CD8-positive, alpha-beta memory T cell (primary cell): ENCODE measurements around the gene FCRL3. TPM values are rescaled to one million over a fixed set of nuclear protein-coding genes. Genes with fewer than 3 reads are reported as not detected.
A peak's percentile ranks its signal among the peaks of the same experiment; 100 is the strongest.

Source experiments
- CTCF ChIA-PET: fragments of 350-600 bp; sonication (Branson Sonifier 250); formaldehyde crosslinking; loops from one replicate; lab custom pipeline; 2021; ENCODE audit warnings: antibody characterized with exemption; lab: Charles Lee
- POLR2A ChIA-PET: fragments of 350-600 bp; sonication (Branson Sonifier 250); formaldehyde crosslinking; loops from one replicate; lab custom pipeline; 2021; ENCODE audit warnings: antibody characterized with exemption; lab: Charles Lee
- DNase-seq, 5 donors: peaks; one replicate each; pipeline versions ENCODE4 v3.0.0 to v3.0.0-alpha.2; 2020 to 2022; ENCODE audit warnings: mixed read lengths in 1 of 5
- H3K27ac ChIP-seq: one replicate; pipeline ENCODE4 v1.7.0; 2013; ENCODE audit warnings: low read depth, mild to moderate bottlenecking, low read length, moderate library complexity
- H3K27me3 ChIP-seq: 2 replicates; pipeline ENCODE4 v1.7.0; 2013; ENCODE audit warnings: low read length, mild to moderate bottlenecking; ENCODE audit not compliant: insufficient read depth, poor library complexity, severe bottlenecking
- H3K36me3 ChIP-seq: 2 replicates; pipeline ENCODE4 v1.7.0; 2013; ENCODE audit warnings: mild to moderate bottlenecking, low read length, moderate library complexity; ENCODE audit not compliant: insufficient read depth
- H3K4me1 ChIP-seq: 2 replicates; pipeline ENCODE4 v1.7.0; 2013; ENCODE audit warnings: mild to moderate bottlenecking, low read length, moderate library complexity; ENCODE audit not compliant: insufficient read depth
- H3K4me3 ChIP-seq: 2 replicates; pipeline ENCODE4 v1.7.0; 2013; ENCODE audit warnings: mild to moderate bottlenecking, low read length
- H3K9me3 ChIP-seq: 2 replicates; pipeline ENCODE4 v1.7.0; 2013; ENCODE audit warnings: mild to moderate bottlenecking, low read length
- H3K27ac Mint-ChIP-seq, 8 donors: one replicate each; pipeline ENCODE4 v1.8.0; 2020 to 2021; ENCODE audit warnings: mixed read lengths in 8 of 8, mild to moderate bottlenecking in 6 of 8, inconsistent platforms in 3 of 8, moderate library complexity in 3 of 8
- H3K27me3 Mint-ChIP-seq, 2 donors: one replicate each; pipeline ENCODE4 v1.8.0; 2020 to 2021; ENCODE audit warnings: mixed read lengths in 2 of 2, mild to moderate bottlenecking in 1 of 2, moderate library complexity in 1 of 2
- H3K36me3 Mint-ChIP-seq, 3 donors: one replicate each; pipeline ENCODE4 v1.8.0; 2020 to 2021; ENCODE audit warnings: mixed read lengths in 3 of 3, inconsistent platforms in 1 of 3, mild to moderate bottlenecking in 1 of 3
- H3K4me1 Mint-ChIP-seq, 3 donors: one replicate each; pipeline ENCODE4 v1.8.0; 2020 to 2021; ENCODE audit warnings: mixed read lengths in 3 of 3, inconsistent platforms in 1 of 3, mild to moderate bottlenecking in 1 of 3
- H3K4me3 Mint-ChIP-seq, 7 donors: one replicate each; pipeline ENCODE4 v1.8.0; 2020 to 2021; ENCODE audit warnings: mixed read lengths in 7 of 7, mild to moderate bottlenecking in 6 of 7, moderate library complexity in 4 of 7, inconsistent platforms in 2 of 7
- H3K9me3 Mint-ChIP-seq, 5 donors: one replicate each; pipeline ENCODE4 v1.8.0; 2020 to 2022; ENCODE audit warnings: mixed read lengths in 5 of 5, mild to moderate bottlenecking in 3 of 5, moderate library complexity in 2 of 5, inconsistent platforms in 1 of 5
- polyA plus RNA-seq: library from polyadenylated mRNA; unstranded; fragments of 300-500 nt; fragmentation: Illumina TruSeq; gene quantifications from one replicate; pipeline ENCODE4 v1.2.3, GENCODE V29; 2021
- total RNA-seq, 2 experiments: library from RNA; stranded (reverse); gene quantifications; one replicate each; pipeline ENCODE4 v1.2.3, GENCODE V29; 2021

Gene FCRL3
- total and polyA plus RNA-seq, 3 experiments from 2014 or later = 8.5 to 86.8 (median 10.5) TPM

GRCh38 chr1:157641177-157641576 is 59.4 kb downstream of the FCRL3 start:
- ChIA-PET POLR2A (no interaction called here), CTCF (interaction anchor here (1.2 kb wide), 1 partner anchor 16 kb away, joined by 3 read pairs; no protein-coding TSS in a partner anchor)
- H3K27ac ChIP-seq = no peak overlapping the region
- no peak overlapping the region for H3K4me3 Mint-ChIP-seq
- H3K4me1 ChIP-seq = no peaks in the 10 kb centered on the region
- H3K9me3 Mint-ChIP-seq = no peaks in the 10 kb centered on the region
- H3K4me1 Mint-ChIP-seq = no peaks in the 10 kb centered on the region
- no peak overlapping the region for H3K4me3 ChIP-seq
- DNase-seq = no peak
- H3K27ac Mint-ChIP-seq = no peak overlapping the region
- H3K27me3 ChIP-seq = no peaks in the 10 kb centered on the region
- no peaks in the 10 kb centered on the region for H3K36me3 ChIP-seq
- H3K36me3 Mint-ChIP-seq = no peaks in the 10 kb centered on the region
- H3K9me3 ChIP-seq = no peaks in the 10 kb centered on the region
- H3K27me3 Mint-ChIP-seq = peaks cover 0 to 9% of the 10 kb centered on the region in 2 donors

- POLR2A ChIA-PET = no interaction called here
- no peaks in the 10 kb centered on the region for H3K36me3 Mint-ChIP-seq
- Histone ChIP-seq H3K27me3 (no peaks in the 10 kb centered on the region), H3K4me3 (no peak overlapping the region), H3K4me1 (no peaks in the 10 kb centered on the region), H3K9me3 (no peaks in the 10 kb centered on the region), H3K36me3 (no peaks in the 10 kb centered on the region), H3K27ac (no peak overlapping the region)
- peaks cover 0 to 7% of the 10 kb centered on the region in 2 donors for H3K27me3 Mint-ChIP-seq
- H3K4me3 Mint-ChIP-seq = no peak overlapping the region
- peak overlapping the region in 1 of 8 donors; percentile 64 for H3K27ac Mint-ChIP-seq
- CTCF ChIA-PET = no interaction called here
- no peaks in the 10 kb centered on the region for H3K4me1 Mint-ChIP-seq
- DNase-seq = no peak
- no peaks in the 10 kb centered on the region for H3K9me3 Mint-ChIP-seq
Observed at GRCh38 chr1:157639800-157640199, 60.8 kb downstream of the FCRL3 start.

GRCh38 chr1:157628773-157629172 is 71.8 kb downstream of the FCRL3 start:
- ChIA-PET CTCF (no interaction called here), POLR2A (no interaction called here)
- DNase-seq = peak in 3 of 5 donors; percentile 2 to 45 (median 45)
- H3K27ac Mint-ChIP-seq = peak overlapping the region in 3 of 8 donors; percentile 33 to 68 (median 61)
- no peaks in the 10 kb centered on the region for H3K27me3 ChIP-seq
- H3K9me3 ChIP-seq = no peaks in the 10 kb centered on the region
- H3K27ac ChIP-seq = no peak overlapping the region
- no peaks in the 10 kb centered on the region for H3K36me3 Mint-ChIP-seq
- peaks cover 18 to 31% (median 23%) of the 10 kb centered on the region in 3 donors for H3K4me1 Mint-ChIP-seq
- H3K4me1 ChIP-seq = no peaks in the 10 kb centered on the region
- H3K36me3 ChIP-seq = no peaks in the 10 kb centered on the region
- peaks cover 0 to 10% (median 0%) of the 10 kb centered on the region in 5 donors for H3K9me3 Mint-ChIP-seq
- H3K4me3 ChIP-seq = no peak overlapping the region
- peak overlapping the region in 2 of 7 donors; percentile 26 to 37 for H3K4me3 Mint-ChIP-seq
- H3K27me3 Mint-ChIP-seq = peaks cover 4 to 16% of the 10 kb centered on the region in 2 donors

Other genes with a start within 250 kb of the FCRL3 start
- not detected for gene FCRL5, start 148.3 kb downstream of the FCRL3 start, total RNA-seq
- gene FCRL5, start 148.3 kb downstream of the FCRL3 start, polyA plus RNA-seq = not detected
- gene FCRL4, start 102.7 kb downstream of the FCRL3 start, total RNA-seq = not detected
- not detected for gene FCRL4, start 102.7 kb downstream of the FCRL3 start, polyA plus RNA-seq
- gene FCRL2, start 76.4 kb upstream of the FCRL3 start, total RNA-seq = not detected
- not detected for gene FCRL2, start 76.4 kb upstream of the FCRL3 start, polyA plus RNA-seq
- not detected for gene FCRL1, start 119.4 kb upstream of the FCRL3 start, total RNA-seq
- 0.54 TPM for gene FCRL1, start 119.4 kb upstream of the FCRL3 start, polyA plus RNA-seq
- not detected for gene CD5L, start 141.0 kb upstream of the FCRL3 start, total RNA-seq
- not detected for gene CD5L, start 141.0 kb upstream of the FCRL3 start, polyA plus RNA-seq